Transverse colon (tissue), 4 donors: ENCODE data around the gene LCP2. TPM values are rescaled to one million over a fixed set of nuclear protein-coding genes. Genes with fewer than 3 reads are reported as not detected.

Experiments
- DNase-seq: peaks from one replicate; pipeline ENCODE4 v3.0.0-alpha.2; 2019
- H3K27ac ChIP-seq, 4 donors: fragments of 200-600 bp; sonication (generic); 2 replicates each; pipeline ENCODE4 v1.5.1; 2016 to 2018; ENCODE audit warnings: inconsistent platforms in 4 of 4
- H3K27me3 ChIP-seq: fragments of 200-600 bp; sonication (generic); 2 replicates; pipeline ENCODE4 v1.5.1; 2017; ENCODE audit warnings: inconsistent platforms
- H3K36me3 ChIP-seq, 4 donors: fragments of 200-600 bp; sonication (generic); 2 replicates each; pipeline ENCODE4 v1.5.1; 2017 to 2019; ENCODE audit warnings: inconsistent platforms in 4 of 4
- H3K4me1 ChIP-seq, 4 donors: fragments of 200-600 bp; sonication (generic); 2 replicates each; pipeline ENCODE4 v1.5.1; 2017 to 2020; ENCODE audit warnings: inconsistent platforms in 4 of 4
- H3K4me3 ChIP-seq, 4 donors: fragments of 200-600 bp; sonication (generic); 1 replicate in 1 of 4; 2 replicates in 3 of 4; pipeline versions ENCODE4 v1.5.1 to v1.6.1; 2017 to 2019; ENCODE audit warnings: inconsistent platforms in 4 of 4
- H3K9me3 ChIP-seq, 2 donors: fragments of 200-600 bp; sonication (generic); 2 replicates each; pipeline ENCODE4 v1.5.1; 2017 to 2019; ENCODE audit warnings: inconsistent platforms in 2 of 2
- CTCF ChIP-seq, 5 experiments: fragments of 200-600 bp in 3 of 5; fragments of 450-650 bp in 2 of 5; sonication (generic) in 3 of 5; IDR thresholded peaks; 1 replicate in 2 of 5; 2 replicates in 3 of 5; pipeline ENCODE4 v1.5.1; 2016 to 2017; ENCODE audit warnings: antibody characterized with exemption in 5 of 5, inconsistent platforms in 3 of 5, mild to moderate bottlenecking in 2 of 5, moderate library complexity in 1 of 5
- EP300 ChIP-seq: sonication (generic); formaldehyde crosslinking; IDR thresholded peaks from one replicate; pipeline ENCODE4 v1.6.1; 2017; ENCODE audit warnings: antibody characterized with exemption, low read depth
- POLR2A ChIP-seq: fragments of 450-650 bp; IDR thresholded peaks from one replicate; pipeline ENCODE4 v1.6.1; 2016; ENCODE audit warnings: antibody characterized with exemption, mild to moderate bottlenecking, moderate library complexity
- POLR2AphosphoS5 ChIP-seq, 3 donors: sonication (generic); formaldehyde crosslinking; IDR thresholded peaks; one replicate each; pipeline ENCODE4 v1.6.1; 2016; ENCODE audit warnings: antibody characterized with exemption in 3 of 3
- WGBS, 2 donors: methylation state at CpG; one replicate each; pipeline ENCODE4 v1.1.5; 2018; ENCODE audit warnings: low coverage in 1 of 2; 5-methylcytosine and 5-hydroxymethylcytosine counted together
- in situ Hi-C, 4 donors: fragments of 200-750 bp; cut with MboI; loops; one replicate each; pipeline versions ENCODE4 v1.15.0 to v1.15.1; 2017; ENCODE audit warnings: low sequenced_read_pairs in 3 of 4, low pct_ligation_motif_present in 1 of 4, low pct_unique_long_range_greater_than_20kb in 1 of 4
- intact Hi-C: fragments of 100-400 bp; cut with DNase I; formaldehyde crosslinking; loops from one replicate; pipeline ENCODE4 v1.15.1; 2023; ENCODE audit warnings: low total_unique reads
- total RNA-seq, 4 donors: library from RNA; depleted of rRNA; stranded (reverse); fragments of >200 nt; gene quantifications; one replicate each; pipeline ENCODE4 v1.1.0, GENCODE V29; 2016

The LCP2 gene
- total RNA-seq, 4 donors from 2014 or later: 2.6 to 33.0 (median 23.3) TPM

GRCh38 chr5:170283296-170283695 is 14.3 kb downstream of the LCP2 start:
- no peaks in the 10 kb centered on the region for H3K36me3 ChIP-seq
- peaks cover 3 to 34% (median 16%) of the 10 kb centered on the region in 4 donors for H3K4me1 ChIP-seq
- no peak overlapping the region for H3K27ac ChIP-seq
- DNase-seq: no peak
- in situ Hi-C loops (no loop called here), intact Hi-C loops (no loop called here)
- no peaks in the 10 kb centered on the region for H3K9me3 ChIP-seq
- 90% methylated on average over 1 of the region's 1 CpG; no CpG with 5 or more reads in 1 of the 2 donors for WGBS, 2 donors
- H3K27me3 ChIP-seq: no peaks in the 10 kb centered on the region
- no peak overlapping the region for H3K4me3 ChIP-seq
- TF ChIP-seq POLR2AphosphoS5 (IDR thresholded peaks at IDR 0.05) (no peak), EP300 (no peak), CTCF (IDR thresholded peaks at IDR 0.05) (no peak), POLR2A (no peak)

GRCh38 chr5:170280011-170280493 is 17.5 kb downstream of the LCP2 start:
- H3K9me3 ChIP-seq: no peaks in the 10 kb centered on the region
- intact Hi-C loops (no loop called here), in situ Hi-C loops (no loop called here)
- H3K4me3 ChIP-seq: no peak overlapping the region
- no peak for DNase-seq
- peaks cover 3 to 40% (median 16%) of the 10 kb centered on the region in 4 donors for H3K4me1 ChIP-seq
- 40 to 49% methylated on average over 1 to 6 of the region's 6 CpGs for WGBS, 2 donors
- no peaks in the 10 kb centered on the region for H3K36me3 ChIP-seq
- H3K27me3 ChIP-seq: no peaks in the 10 kb centered on the region
- TF ChIP-seq EP300 (peak; percentile 64), POLR2AphosphoS5 (IDR thresholded peaks at IDR 0.05) (peak; percentile 48 to 70 (median 52)), CTCF (IDR thresholded peaks at IDR 0.05) (no peak)
- peak overlapping the region; percentile 45 to 70 (median 54) for H3K27ac ChIP-seq

GRCh38 chr5:170279459-170279817 is 18.1 kb downstream of the LCP2 start:
- DNase-seq: no peak
- WGBS, 2 donors: 68 to 89% methylated on average over 1 to 4 of the region's 4 CpGs
- no peaks in the 10 kb centered on the region for H3K27me3 ChIP-seq
- no peaks in the 10 kb centered on the region for H3K36me3 ChIP-seq
- TF ChIP-seq EP300 (no peak), POLR2AphosphoS5 (IDR thresholded peaks at IDR 0.05) (no peak), POLR2A (no peak), CTCF (IDR thresholded peaks at IDR 0.05) (no peak)
- no peak overlapping the region for H3K4me3 ChIP-seq
- intact Hi-C loops (no loop called here), in situ Hi-C loops (no loop called here)
- H3K9me3 ChIP-seq: no peaks in the 10 kb centered on the region
- H3K4me1 ChIP-seq: peaks cover 3 to 40% (median 16%) of the 10 kb centered on the region in 4 donors
- H3K27ac ChIP-seq: peak overlapping the region; percentile 45 to 70 (median 54)

GRCh38 chr5:170278611-170279458 is 18.7 kb downstream of the LCP2 start:
- H3K27me3 ChIP-seq: no peaks in the 10 kb centered on the region
- intact Hi-C loops: no loop called here
- in situ Hi-C loops: no loop called here
- H3K36me3 ChIP-seq: no peaks in the 10 kb centered on the region
- TF ChIP-seq POLR2AphosphoS5 (IDR thresholded peaks at IDR 0.05) (no peak), CTCF (IDR thresholded peaks at IDR 0.05) (no peak), EP300 (no peak)
- H3K27ac ChIP-seq: peak overlapping the region; percentile 45 to 70 (median 54)
- peaks cover 3 to 40% (median 16%) of the 10 kb centered on the region in 4 donors for H3K4me1 ChIP-seq
- H3K9me3 ChIP-seq: no peaks in the 10 kb centered on the region
- WGBS, 2 donors: 62% methylated on average over 8 of the region's 9 CpGs; no CpG with 5 or more reads in 1 of the 2 donors
- H3K4me3 ChIP-seq: no peak overlapping the region
- DNase-seq: peak; percentile 70
